Neural progenitor cell (in vitro differentiated cells): ENCODE results near the gene AHCY.

Experiments used
- CTCF ChIP-seq: fragments of 200-600 bp; sonication (generic); IDR thresholded peaks from 2 replicates; pipeline ENCODE4 v1.5.1; 2017; ENCODE audit warnings: antibody characterized with exemption, mild to moderate bottlenecking
- EZH2 ChIP-seq: fragments of 200-600 bp; sonication (generic); IDR thresholded peaks from 2 replicates; pipeline ENCODE4 v1.6.1; 2017; ENCODE audit warnings: antibody characterized with exemption, mild to moderate bottlenecking, moderate library complexity

GRCh38 chr20:34242879-34243278 is 60.3 kb downstream of the AHCY start:
- TF ChIP-seq CTCF (no peak), EZH2 (no peak)
